Activated naive CD4-positive, alpha-beta T cell treated with anti-CD3 and anti-CD28 coated beads for 36 hours (primary cell): Measurements from ENCODE around the gene SQSTM1. TPM values are rescaled to one million over a fixed set of nuclear protein-coding genes. Genes with fewer than 3 reads are reported as not detected.

Experiments used
- CTCF ChIA-PET: fragments of 350-600 bp; sonication (Branson Sonifier 250); formaldehyde crosslinking; loops from one replicate; lab custom pipeline; 2021; ENCODE audit warnings: antibody characterized with exemption; lab: Charles Lee
- DNase-seq: peaks from one replicate; pipeline ENCODE4 v3.0.0-alpha.2; 2020
- H3K27ac Mint-ChIP-seq: one replicate; pipeline ENCODE4 v1.8.0; 2021; ENCODE audit warnings: mild to moderate bottlenecking, mixed read lengths
- H3K27me3 Mint-ChIP-seq: one replicate; pipeline ENCODE4 v1.8.0; 2021; ENCODE audit warnings: low read depth, mixed read lengths
- H3K36me3 Mint-ChIP-seq: one replicate; pipeline ENCODE4 v1.8.0; 2021; ENCODE audit warnings: low read depth, mixed read lengths
- H3K4me1 Mint-ChIP-seq: one replicate; pipeline ENCODE4 v1.8.0; 2021; ENCODE audit warnings: low read depth, mixed read lengths
- H3K4me3 Mint-ChIP-seq: one replicate; pipeline ENCODE4 v1.8.0; 2021; ENCODE audit warnings: mild to moderate bottlenecking, moderate library complexity, mixed read lengths
- H3K9me3 Mint-ChIP-seq: one replicate; pipeline ENCODE4 v1.8.0; 2021; ENCODE audit warnings: mixed read lengths
- intact Hi-C: fragments of 100-400 bp; cut with micrococcal nuclease; formaldehyde crosslinking; loops from one replicate; pipeline ENCODE4 v1.15.1; 2023
- total RNA-seq, 2 experiments: library from RNA; stranded (reverse); gene quantifications; one replicate each; pipeline ENCODE4 v1.2.3, GENCODE V29; 2021

SQSTM1 gene
- total RNA-seq, 2 experiments from 2014 or later, result 109 to 114 TPM

- intact Hi-C loops, result no loop called here
- CTCF ChIA-PET, result interaction anchor here (1.2 kb wide), 1 partner anchor 41 kb away, joined by 3 read pairs; no protein-coding TSS in a partner anchor
- no peak for DNase-seq
- peaks cover 5% of the 10 kb centered on the region for H3K36me3 Mint-ChIP-seq
- no peaks in the 10 kb centered on the region for H3K9me3 Mint-ChIP-seq
- H3K4me1 Mint-ChIP-seq, result peaks cover 25% of the 10 kb centered on the region
- H3K27me3 Mint-ChIP-seq, result peaks cover 4% of the 10 kb centered on the region
- H3K4me3 Mint-ChIP-seq, result no peak overlapping the region
- H3K27ac Mint-ChIP-seq, result no peak overlapping the region
Observed at GRCh38 chr5:179815491-179816249, 5.0 kb upstream of the SQSTM1 start.

- peaks cover 25% of the 10 kb centered on the region for H3K4me1 Mint-ChIP-seq
- CTCF ChIA-PET, result interaction anchor here (1.2 to 1.6 kb wide), 2 partner anchors 15 to 40 kb away, joined by 3 to 6 read pairs; no protein-coding TSS in a partner anchor
- peaks cover 4% of the 10 kb centered on the region for H3K27me3 Mint-ChIP-seq
- no peaks in the 10 kb centered on the region for H3K9me3 Mint-ChIP-seq
- DNase-seq, result no peak
- intact Hi-C loops, result no loop called here
- H3K4me3 Mint-ChIP-seq, result no peak overlapping the region
- no peak overlapping the region for H3K27ac Mint-ChIP-seq
- H3K36me3 Mint-ChIP-seq, result peaks cover 5% of the 10 kb centered on the region
Observed at GRCh38 chr5:179816401-179816795, 4.3 kb upstream of the SQSTM1 start.

GRCh38 chr5:179816796-179817469, 3.8 kb upstream of the SQSTM1 start:
- peak overlapping the region; percentile 12 for H3K4me3 Mint-ChIP-seq
- no peak overlapping the region for H3K27ac Mint-ChIP-seq
- intact Hi-C loops, result no loop called here
- H3K27me3 Mint-ChIP-seq, result peaks cover 4% of the 10 kb centered on the region
- no peak for DNase-seq
- peaks cover 4% of the 10 kb centered on the region for H3K36me3 Mint-ChIP-seq
- peaks cover 26% of the 10 kb centered on the region for H3K4me1 Mint-ChIP-seq
- CTCF ChIA-PET, result interaction anchor here (1.6 kb wide), 1 partner anchor 15 kb away, joined by 6 read pairs; no protein-coding TSS in a partner anchor
- no peaks in the 10 kb centered on the region for H3K9me3 Mint-ChIP-seq

- DNase-seq, result no peak
- H3K27ac Mint-ChIP-seq, result no peak overlapping the region
- H3K36me3 Mint-ChIP-seq, result peaks cover 7% of the 10 kb centered on the region
- peak overlapping the region; percentile 12 for H3K4me3 Mint-ChIP-seq
- no peaks in the 10 kb centered on the region for H3K9me3 Mint-ChIP-seq
- intact Hi-C loops, result no loop called here
- H3K27me3 Mint-ChIP-seq, result peaks cover 4% of the 10 kb centered on the region
- CTCF ChIA-PET, result interaction anchor here (1.6 kb wide), 1 partner anchor 16 kb away, joined by 6 read pairs; no protein-coding TSS in a partner anchor
- peaks cover 32% of the 10 kb centered on the region for H3K4me1 Mint-ChIP-seq
Observed at GRCh38 chr5:179817470-179817840, 3.2 kb upstream of the SQSTM1 start.

- intact Hi-C loops, result no loop called here
- H3K9me3 Mint-ChIP-seq, result no peaks in the 10 kb centered on the region
- H3K27ac Mint-ChIP-seq, result no peak overlapping the region
- DNase-seq, result no peak
- CTCF ChIA-PET, result interaction anchor here (1.4 to 1.6 kb wide), 2 partner anchors 16 kb away, joined by 5 to 6 read pairs; no protein-coding TSS in a partner anchor
- peaks cover 12% of the 10 kb centered on the region for H3K36me3 Mint-ChIP-seq
- H3K27me3 Mint-ChIP-seq, result peaks cover 4% of the 10 kb centered on the region
- peak overlapping the region; percentile 78 for H3K4me3 Mint-ChIP-seq
- H3K4me1 Mint-ChIP-seq, result peaks cover 38% of the 10 kb centered on the region
Observed at GRCh38 chr5:179817890-179818745, 2.6 kb upstream of the SQSTM1 start.

GRCh38 chr5:179818746-179819295, 1.9 kb upstream of the SQSTM1 start:
- CTCF ChIA-PET, result interaction anchor here (1.4 kb wide), 1 partner anchor 17 kb away, joined by 5 read pairs; no protein-coding TSS in a partner anchor
- peak; percentile 96 for DNase-seq
- intact Hi-C loops, result no loop called here
- peaks cover 42% of the 10 kb centered on the region for H3K4me1 Mint-ChIP-seq
- H3K4me3 Mint-ChIP-seq, result peak overlapping the region; percentile 78
- H3K36me3 Mint-ChIP-seq, result peaks cover 16% of the 10 kb centered on the region
- peaks cover 4% of the 10 kb centered on the region for H3K27me3 Mint-ChIP-seq
- no peaks in the 10 kb centered on the region for H3K9me3 Mint-ChIP-seq
- H3K27ac Mint-ChIP-seq, result peak overlapping the region; percentile 71

- Mint-ChIP-seq H3K4me3 (peak overlapping the region; percentile 88), H3K4me1 (peaks cover 43% of the 10 kb centered on the region), H3K36me3 (peaks cover 18% of the 10 kb centered on the region), H3K9me3 (no peaks in the 10 kb centered on the region), H3K27me3 (peaks cover 4% of the 10 kb centered on the region), H3K27ac (peak overlapping the region; percentile 82)
- DNase-seq, result peak; percentile 58
- intact Hi-C loops, result loop anchor here (1.0 to 2.0 kb wide), 4 partner anchors 17 to 269 kb away; partner anchors contain the start of genes CANX, HNRNPH1 and RUFY1
- CTCF ChIA-PET, result interaction anchor here (1.1 to 1.5 kb wide), 4 partner anchors 15 to 23 kb away, joined by 3 to 7 read pairs (median 4); no protein-coding TSS in a partner anchor
Observed at GRCh38 chr5:179819296-179820126, 1.2 kb upstream of the SQSTM1 start.

GRCh38 chr5:179820127-179820482, 600 bp upstream of the SQSTM1 start:
- H3K27me3 Mint-ChIP-seq, result peaks cover 4% of the 10 kb centered on the region
- intact Hi-C loops, result loop anchor here (1.0 to 2.0 kb wide), 4 partner anchors 17 to 269 kb away; partner anchors contain the start of genes CANX, HNRNPH1 and RUFY1
- CTCF ChIA-PET, result interaction anchor here (0.6 to 1.5 kb wide), 4 partner anchors 16 to 1378 kb away, joined by 3 to 7 read pairs (median 3); no protein-coding TSS in a partner anchor
- H3K27ac Mint-ChIP-seq, result peak overlapping the region; percentile 82
- peaks cover 22% of the 10 kb centered on the region for H3K36me3 Mint-ChIP-seq
- peak overlapping the region; percentile 88 for H3K4me3 Mint-ChIP-seq
- H3K9me3 Mint-ChIP-seq, result no peaks in the 10 kb centered on the region
- DNase-seq, result no peak
- peaks cover 47% of the 10 kb centered on the region for H3K4me1 Mint-ChIP-seq

- Mint-ChIP-seq H3K27ac (peak overlapping the region; percentile 92), H3K4me3 (peak overlapping the region; percentile 88), H3K9me3 (no peaks in the 10 kb centered on the region), H3K36me3 (peaks cover 19% of the 10 kb centered on the region), H3K27me3 (peaks cover 4% of the 10 kb centered on the region), H3K4me1 (peaks cover 47% of the 10 kb centered on the region)
- intact Hi-C loops, result loop anchor here (1.0 to 2.0 kb wide), 5 partner anchors 14 to 271 kb away; partner anchors contain the start of genes MAML1, MRNIP and RUFY1
- CTCF ChIA-PET, result interaction anchor here (0.7 to 1.5 kb wide), 4 partner anchors 15 to 73 kb away, joined by 3 to 4 read pairs (median 3); no protein-coding TSS in a partner anchor
- DNase-seq, result peak; percentile 92
Observed at GRCh38 chr5:179821298-179822058, 773 bp downstream of the SQSTM1 start.

GRCh38 chr5:179822059-179822432, 1.3 kb downstream of the SQSTM1 start:
- peak overlapping the region; percentile 88 for H3K4me3 Mint-ChIP-seq
- peaks cover 4% of the 10 kb centered on the region for H3K27me3 Mint-ChIP-seq
- peak overlapping the region; percentile 92 for H3K27ac Mint-ChIP-seq
- intact Hi-C loops, result no loop called here
- H3K4me1 Mint-ChIP-seq, result peaks cover 51% of the 10 kb centered on the region
- H3K36me3 Mint-ChIP-seq, result peaks cover 22% of the 10 kb centered on the region
- CTCF ChIA-PET, result interaction anchor here (0.7 to 1.5 kb wide), 3 partner anchors 15 to 73 kb away, joined by 3 to 4 read pairs (median 3); no protein-coding TSS in a partner anchor
- no peaks in the 10 kb centered on the region for H3K9me3 Mint-ChIP-seq
- no peak for DNase-seq
